B cell (primary cell): ENCODE measurements around the gene CEP78.

Source experiments
- CTCF ChIP-seq: fragments of 200-600 bp; IDR thresholded peaks from one replicate; pipeline ENCODE4 v1.8.0; 2022; ENCODE audit warnings: antibody characterized with exemption, mild to moderate bottlenecking
- EZH2 ChIP-seq: IDR thresholded peaks from 2 replicates; pipeline ENCODE4 v1.6.1; 2012; ENCODE audit warnings: borderline replicate concordance, low read depth, mild to moderate bottlenecking, moderate library complexity, low read length; ENCODE audit not compliant: insufficient read depth, poor library complexity, severe bottlenecking

DNA sequence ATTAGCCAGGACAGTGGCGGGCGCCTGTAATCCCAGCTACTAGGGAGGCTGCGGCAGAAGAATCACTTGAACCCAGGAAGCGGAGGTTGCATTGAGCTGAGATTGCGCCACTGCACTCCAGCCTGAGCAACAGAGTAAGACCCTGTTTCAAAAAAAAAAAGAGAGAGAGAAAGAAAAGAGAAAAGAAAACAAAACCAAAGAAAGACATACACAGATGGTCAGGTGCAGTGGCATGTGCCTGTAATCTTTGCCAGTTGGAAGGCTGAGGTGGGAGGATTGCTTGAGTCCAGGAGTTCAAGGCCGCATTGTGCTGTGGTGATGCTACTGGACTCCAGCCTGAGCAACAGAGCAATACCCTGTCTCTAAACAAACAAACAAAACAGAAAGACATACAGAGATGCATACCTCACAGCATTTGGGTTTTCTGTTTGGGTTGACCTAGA lies 51.1 kb downstream of the CEP78 start:
- no peak for TF ChIP-seq CTCF
- TF ChIP-seq EZH2, result no peak
